Measurements from ENCODE around the gene HEPHL1. TPM values are rescaled to one million over a fixed set of nuclear protein-coding genes. Genes with fewer than 3 reads are reported as not detected.

HEPHL1 gene
- total RNA-seq, 6 experiments from 2014 or later, result not detected

DNA sequence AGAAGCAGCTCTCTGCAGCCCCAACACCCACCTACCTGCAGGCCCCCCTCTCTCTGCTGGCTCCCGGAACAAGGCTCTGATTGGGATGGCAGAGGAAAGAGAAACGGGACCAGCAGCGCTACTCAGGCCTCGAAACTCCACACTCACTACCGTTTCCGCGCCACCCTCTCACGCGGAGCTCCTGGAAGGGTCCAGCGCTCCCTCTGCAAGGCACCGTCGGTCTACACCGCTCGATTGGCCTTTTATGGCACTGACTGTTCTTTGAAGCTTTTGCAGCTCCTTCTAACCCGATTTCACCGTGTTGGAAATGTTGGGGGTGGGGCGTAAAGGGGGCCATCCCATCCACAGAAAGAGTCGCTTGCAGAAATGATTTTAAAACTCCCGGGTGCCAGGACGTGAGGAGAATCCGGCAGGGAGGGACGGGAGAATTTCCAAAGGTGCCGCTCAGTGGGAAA, 107.2 kb downstream of the HEPHL1 start:
- TF ChIP-seq, protein P1, sequence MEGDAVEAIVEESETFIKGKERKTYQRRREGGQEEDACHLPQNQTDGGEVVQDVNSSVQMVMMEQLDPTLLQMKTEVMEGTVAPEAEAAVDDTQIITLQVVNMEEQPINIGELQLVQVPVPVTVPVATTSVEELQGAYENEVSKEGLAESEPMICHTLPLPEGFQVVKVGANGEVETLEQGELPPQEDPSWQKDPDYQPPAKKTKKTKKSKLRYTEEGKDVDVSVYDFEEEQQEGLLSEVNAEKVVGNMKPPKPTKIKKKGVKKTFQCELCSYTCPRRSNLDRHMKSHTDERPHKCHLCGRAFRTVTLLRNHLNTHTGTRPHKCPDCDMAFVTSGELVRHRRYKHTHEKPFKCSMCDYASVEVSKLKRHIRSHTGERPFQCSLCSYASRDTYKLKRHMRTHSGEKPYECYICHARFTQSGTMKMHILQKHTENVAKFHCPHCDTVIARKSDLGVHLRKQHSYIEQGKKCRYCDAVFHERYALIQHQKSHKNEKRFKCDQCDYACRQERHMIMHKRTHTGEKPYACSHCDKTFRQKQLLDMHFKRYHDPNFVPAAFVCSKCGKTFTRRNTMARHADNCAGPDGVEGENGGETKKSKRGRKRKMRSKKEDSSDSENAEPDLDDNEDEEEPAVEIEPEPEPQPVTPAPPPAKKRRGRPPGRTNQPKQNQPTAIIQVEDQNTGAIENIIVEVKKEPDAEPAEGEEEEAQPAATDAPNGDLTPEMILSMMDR (IDR thresholded peaks at IDR 0.05), result no peak
- Mint-ChIP-seq H3K4me3 (peak overlapping the region; percentile 96), H3K27ac (peak overlapping the region; percentile 96), H3K9me3 (no peaks in the 10 kb centered on the region), H3K27me3 (ENCODE audit: insufficient read depth) (no peaks in the 10 kb centered on the region; the same call in 1 of the 2 replicates), H3K4me1 (ENCODE audit: low read depth) (peaks cover 18% of the 10 kb centered on the region), H3K36me3 (ENCODE audit: low read depth) (peaks cover 6% of the 10 kb centered on the region; the same call in 1 of the 2 replicates)
- DNase-seq, result no peak

DNA sequence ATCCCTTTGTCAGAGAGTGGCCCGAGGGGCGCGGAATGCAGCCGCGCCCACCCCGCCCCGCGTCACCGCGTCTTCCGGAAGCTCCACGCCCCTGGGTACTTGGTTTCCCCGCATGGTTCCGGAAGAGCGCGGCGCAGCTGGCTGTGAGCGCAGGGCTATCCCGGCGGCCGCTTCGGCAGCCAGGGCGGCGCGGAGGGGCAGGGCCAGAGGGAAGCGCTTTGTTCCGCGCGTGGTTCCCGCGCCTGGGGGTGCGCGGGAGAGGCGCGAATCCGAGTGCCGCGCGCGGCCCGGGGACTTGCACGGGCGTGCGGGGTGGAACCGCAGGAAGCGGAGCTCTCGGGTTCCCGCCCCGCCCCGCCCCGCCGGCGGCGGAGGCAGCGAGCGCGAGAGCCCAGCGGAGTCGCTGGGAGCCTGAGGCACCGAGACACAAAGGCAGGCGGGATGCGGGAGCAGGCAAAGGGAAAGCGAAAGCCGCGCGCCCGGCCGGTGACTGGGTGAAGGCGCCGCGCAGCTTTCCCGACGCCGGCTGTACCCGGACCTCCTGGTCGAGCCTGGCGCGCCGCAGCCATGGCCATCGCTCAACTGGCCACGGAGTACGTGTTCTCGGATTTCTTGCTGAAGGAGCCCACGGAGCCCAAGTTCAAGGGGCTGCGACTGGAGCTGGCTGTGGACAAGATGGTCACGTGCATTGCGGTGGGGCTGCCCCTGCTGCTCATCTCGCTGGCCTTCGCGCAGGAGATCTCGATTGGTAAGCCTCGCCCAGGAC, 107.8 kb downstream of the HEPHL1 start, which contains the start of gene PANX1:
Gene PANX1 (plus strand): TSS at position 96 of the 766 bp plus-strand sequence. CDS start 472 bp downstream, at position 568.
- Mint-ChIP-seq H3K4me3 (peak within 1 kb of the TSS; percentile 96), H3K36me3 (ENCODE audit: low read depth) (peaks cover 6% of the 10 kb centered on the region; the same call in 1 of the 2 replicates), H3K9me3 (no peaks in the 10 kb centered on the region), H3K27me3 (ENCODE audit: insufficient read depth) (no peaks in the 10 kb centered on the region; the same call in 1 of the 2 replicates), H3K4me1 (ENCODE audit: low read depth) (peaks cover 18% of the 10 kb centered on the region), H3K27ac (peak within 1 kb of the TSS; percentile 96)
- DNase-seq, result peak; percentile 83
- TF ChIP-seq, protein P1 (IDR thresholded peaks at IDR 0.05), result no peak

DNA sequence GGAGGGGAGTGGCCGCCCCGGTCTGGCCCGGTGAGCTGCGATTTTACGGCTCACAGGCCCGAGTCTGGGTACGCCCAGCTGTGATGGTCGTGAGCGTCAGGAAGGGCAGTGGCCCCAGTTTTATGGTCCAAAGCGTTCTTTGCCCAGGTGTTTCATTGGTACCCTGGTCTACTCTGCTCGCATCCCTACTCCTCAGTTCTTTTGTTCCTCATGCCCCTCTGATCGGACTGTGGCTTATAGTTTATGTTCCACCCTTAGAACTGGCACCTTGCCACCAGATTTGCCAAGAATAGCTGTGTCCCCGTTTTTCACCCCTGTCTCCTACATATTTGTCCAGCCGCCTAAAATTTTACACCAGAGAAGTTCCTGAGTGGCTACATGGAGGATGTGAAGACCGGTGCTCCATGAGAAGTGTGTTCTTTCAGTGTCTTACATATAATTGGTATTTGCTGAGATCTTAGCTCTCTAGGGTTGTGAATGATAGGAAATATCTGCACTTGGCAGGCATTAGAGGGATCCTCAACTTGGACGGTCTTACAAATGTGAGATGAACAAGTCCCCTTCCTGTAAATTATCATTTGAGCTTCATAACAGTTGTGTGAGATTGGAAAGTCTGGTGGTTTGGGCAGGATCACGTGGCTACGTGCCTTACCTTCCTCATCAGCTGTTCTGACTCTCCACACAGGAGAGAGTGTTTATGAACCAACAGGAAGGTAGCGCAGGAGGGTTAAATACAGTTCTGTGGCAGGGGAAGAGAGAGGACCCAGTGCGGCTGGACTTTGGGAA, 108.6 kb downstream of the HEPHL1 start:
- TF ChIP-seq, protein P1 (IDR thresholded peaks at IDR 0.05), result no peak
- H3K4me1 Mint-ChIP-seq (ENCODE audit: low read depth), result peaks cover 18% of the 10 kb centered on the region
- H3K4me3 Mint-ChIP-seq, result no peak overlapping the region
- no peaks in the 10 kb centered on the region for H3K9me3 Mint-ChIP-seq
- no peak for DNase-seq
- no peak overlapping the region for H3K27ac Mint-ChIP-seq
- peaks cover 6% of the 10 kb centered on the region; the same call in 1 of the 2 replicates for H3K36me3 Mint-ChIP-seq (ENCODE audit: low read depth)
- no peaks in the 10 kb centered on the region; the same call in 1 of the 2 replicates for H3K27me3 Mint-ChIP-seq (ENCODE audit: insufficient read depth)

DNA sequence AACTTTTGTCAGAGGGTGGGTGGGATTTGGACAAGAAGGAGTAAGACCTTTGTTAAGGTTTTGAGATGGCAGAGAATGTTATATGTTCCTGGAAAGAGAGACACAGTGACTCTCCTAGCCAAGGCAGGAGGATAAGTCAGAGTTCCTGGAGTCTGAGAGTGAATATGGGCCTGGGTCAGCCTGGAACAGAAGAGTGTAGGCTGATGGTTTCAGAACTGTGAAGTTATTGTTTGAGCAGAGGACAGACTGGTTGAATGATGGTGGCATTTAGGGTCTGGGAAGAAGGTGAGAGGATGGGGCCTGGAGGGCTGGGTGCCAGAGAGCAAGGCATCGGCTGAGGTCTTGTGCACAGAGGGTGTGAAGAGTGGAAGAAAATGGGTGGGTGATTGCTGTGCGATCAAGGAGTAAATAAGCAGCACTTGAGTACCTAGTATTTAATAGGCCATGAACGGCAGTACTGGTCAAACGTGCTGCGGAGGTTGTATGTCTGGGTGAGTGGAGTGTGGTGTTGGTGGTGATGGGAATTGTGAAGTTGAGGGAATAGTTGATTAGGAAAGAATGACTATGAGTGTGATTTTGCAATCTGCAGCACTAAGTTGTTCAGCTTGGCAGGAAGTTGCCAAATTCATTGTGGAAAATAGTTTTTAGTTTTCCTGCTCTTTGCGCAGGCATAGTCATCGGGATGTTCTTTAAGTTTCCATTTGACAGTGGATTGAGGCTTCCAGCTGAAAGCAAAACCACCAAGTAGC, 109.3 kb downstream of the HEPHL1 start:
- peaks cover 3% of the 10 kb centered on the region; the same call in 1 of the 2 replicates for H3K36me3 Mint-ChIP-seq (ENCODE audit: low read depth)
- TF ChIP-seq, protein P1 (IDR thresholded peaks at IDR 0.05), result no peak
- H3K4me3 Mint-ChIP-seq, result no peak overlapping the region
- peaks cover 18% of the 10 kb centered on the region for H3K4me1 Mint-ChIP-seq (ENCODE audit: low read depth)
- no peaks in the 10 kb centered on the region; the same call in 1 of the 2 replicates for H3K27me3 Mint-ChIP-seq (ENCODE audit: insufficient read depth)
- DNase-seq, result peak; percentile 82
- H3K9me3 Mint-ChIP-seq, result no peaks in the 10 kb centered on the region
- no peak overlapping the region for H3K27ac Mint-ChIP-seq
